ENCODE data around the gene AP4S1. TPM values are rescaled to one million over a fixed set of nuclear protein-coding genes. Genes with fewer than 3 reads are reported as not detected.
A peak's percentile ranks its signal among the peaks of the same experiment; 100 is the strongest.
"Not testable (repeated sequence)": the region's sequence is repeated elsewhere in the genome, so short reads cannot be mapped to it uniquely, and the experiment has no call there.

AP4S1 gene
- total RNA-seq, 4 donors from 2014 or later = 2.9 to 12.8 (median 9.2) TPM

GRCh38 chr14:31090883-31091764 is 65.7 kb downstream of the AP4S1 start:
- Histone ChIP-seq H3K36me3 (no peaks in the 10 kb centered on the region), H3K4me1 (peaks cover 22 to 30% of the 10 kb centered on the region in 2 donors), H3K27ac (peak overlapping the region; percentile 84 to 95 (median 92)), H3K9me3 (no peaks in the 10 kb centered on the region), H3K4me3 (peak overlapping the region in 1 of 4 donors; percentile 20), H3K27me3 (no peaks in the 10 kb centered on the region)
- ATAC-seq (peak; percentile 94 to 97), DNase-seq (peak; percentile 79 to 80)
- intact Hi-C loops (cut with DNase I; ENCODE audit: low total_unique reads) = loop anchor here (2.0 to 10.0 kb wide), 3 partner anchors 64 to 1414 kb away; partner anchors contain the start of gene STRN3
- in situ Hi-C loops (cut with MboI; ENCODE audit: low sequenced_read_pairs in 4 of 4) = no loop called here
- TF ChIP-seq CTCF (IDR thresholded peaks at IDR 0.05 in 4 of 5, conservative IDR thresholded peaks at IDR 0.05 in 1 of 5) = no peak
- TF ChIP-seq POLR2A (IDR thresholded peaks at IDR 0.05) = peak; percentile 17 to 52

GRCh38 chr14:31092160-31092708 is 66.8 kb downstream of the AP4S1 start:
- DNase-seq (no peak), ATAC-seq (no peak)
- peaks cover 22 to 30% of the 10 kb centered on the region in 2 donors for H3K4me1 ChIP-seq
- intact Hi-C loops (cut with DNase I; ENCODE audit: low total_unique reads) (loop anchor here (2.0 to 10.0 kb wide), 3 partner anchors 117 to 1413 kb away; no protein-coding TSS in a partner anchor), in situ Hi-C loops (cut with MboI; ENCODE audit: low sequenced_read_pairs in 4 of 4) (no loop called here)
- peak overlapping the region; percentile 84 to 95 (median 92) for H3K27ac ChIP-seq
- TF ChIP-seq POLR2A (IDR thresholded peaks at IDR 0.05) = no peak
- no peak for TF ChIP-seq CTCF (IDR thresholded peaks at IDR 0.05 in 4 of 5, conservative IDR thresholded peaks at IDR 0.05 in 1 of 5)
- H3K36me3 ChIP-seq = peaks cover 0 to 2% of the 10 kb centered on the region in 2 donors
- H3K4me3 ChIP-seq = no peak overlapping the region
- H3K27me3 ChIP-seq = no peaks in the 10 kb centered on the region
- H3K9me3 ChIP-seq = no peaks in the 10 kb centered on the region

GRCh38 chr14:31093884-31094839 is 68.7 kb downstream of the AP4S1 start:
- Histone ChIP-seq H3K27ac (peak overlapping the region; percentile 84 to 95 (median 92)), H3K4me1 (peaks cover 22 to 30% of the 10 kb centered on the region in 2 donors), H3K36me3 (peaks cover 2 to 21% of the 10 kb centered on the region in 2 donors)
- ATAC-seq; in situ Hi-C loops (cut with MboI; ENCODE audit: low sequenced_read_pairs in 4 of 4); H3K4me3 ChIP-seq; H3K27me3 ChIP-seq; H3K9me3 ChIP-seq; DNase-seq: not testable (repeated sequence)
- intact Hi-C loops (cut with DNase I; ENCODE audit: low total_unique reads) = loop anchor here (2.0 to 10.0 kb wide), 3 partner anchors 115 to 1411 kb away; no protein-coding TSS in a partner anchor

- intact Hi-C loops (cut with DNase I; ENCODE audit: low total_unique reads) = loop anchor here (10.0 kb wide), 2 partner anchors 259 to 1409 kb away; no protein-coding TSS in a partner anchor
- peaks cover 2 to 38% of the 10 kb centered on the region in 2 donors for H3K36me3 ChIP-seq
- in situ Hi-C loops (cut with MboI; ENCODE audit: low sequenced_read_pairs in 4 of 4); ATAC-seq; DNase-seq; H3K9me3 ChIP-seq; H3K4me3 ChIP-seq; H3K27me3 ChIP-seq; H3K27ac ChIP-seq: not testable (repeated sequence)
- H3K4me1 ChIP-seq = peaks cover 13 to 20% of the 10 kb centered on the region in 2 donors
Observed at GRCh38 chr14:31095817-31096216, 70.4 kb downstream of the AP4S1 start.

- intact Hi-C loops (cut with DNase I; ENCODE audit: low total_unique reads) (loop anchor here (10.0 kb wide), 2 partner anchors 259 to 1409 kb away; no protein-coding TSS in a partner anchor), in situ Hi-C loops (cut with MboI; ENCODE audit: low sequenced_read_pairs in 4 of 4) (no loop called here)
- DNase-seq = no peak
- TF ChIP-seq POLR2A (IDR thresholded peaks at IDR 0.05) (no peak), CTCF (IDR thresholded peaks at IDR 0.05 in 4 of 5, conservative IDR thresholded peaks at IDR 0.05 in 1 of 5) (no peak)
- Histone ChIP-seq H3K27me3 (no peaks in the 10 kb centered on the region), H3K36me3 (peaks cover 2 to 42% of the 10 kb centered on the region in 2 donors), H3K9me3 (no peaks in the 10 kb centered on the region), H3K4me1 (peaks cover 10 to 16% of the 10 kb centered on the region in 2 donors), H3K4me3 (no peak overlapping the region), H3K27ac (no peak overlapping the region)
- no peak for ATAC-seq
Observed at GRCh38 chr14:31096255-31096654, 70.8 kb downstream of the AP4S1 start.
